Measurements from ENCODE around the gene CBARP.

Gene CBARP

GRCh38 chr19:1245494-1246264 lies 7.9 kb upstream of the CBARP start:
- TF ChIP-seq, protein P1, sequence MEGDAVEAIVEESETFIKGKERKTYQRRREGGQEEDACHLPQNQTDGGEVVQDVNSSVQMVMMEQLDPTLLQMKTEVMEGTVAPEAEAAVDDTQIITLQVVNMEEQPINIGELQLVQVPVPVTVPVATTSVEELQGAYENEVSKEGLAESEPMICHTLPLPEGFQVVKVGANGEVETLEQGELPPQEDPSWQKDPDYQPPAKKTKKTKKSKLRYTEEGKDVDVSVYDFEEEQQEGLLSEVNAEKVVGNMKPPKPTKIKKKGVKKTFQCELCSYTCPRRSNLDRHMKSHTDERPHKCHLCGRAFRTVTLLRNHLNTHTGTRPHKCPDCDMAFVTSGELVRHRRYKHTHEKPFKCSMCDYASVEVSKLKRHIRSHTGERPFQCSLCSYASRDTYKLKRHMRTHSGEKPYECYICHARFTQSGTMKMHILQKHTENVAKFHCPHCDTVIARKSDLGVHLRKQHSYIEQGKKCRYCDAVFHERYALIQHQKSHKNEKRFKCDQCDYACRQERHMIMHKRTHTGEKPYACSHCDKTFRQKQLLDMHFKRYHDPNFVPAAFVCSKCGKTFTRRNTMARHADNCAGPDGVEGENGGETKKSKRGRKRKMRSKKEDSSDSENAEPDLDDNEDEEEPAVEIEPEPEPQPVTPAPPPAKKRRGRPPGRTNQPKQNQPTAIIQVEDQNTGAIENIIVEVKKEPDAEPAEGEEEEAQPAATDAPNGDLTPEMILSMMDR (IDR thresholded peaks at IDR 0.05; ENCODE audit: low read depth, low read length, missing control alignments): no peak
- no peak for DNase-seq (ENCODE audit: low read depth)
- H3K4me3 ChIP-seq (ENCODE audit: low read depth, low read length): no peak overlapping the region

DNA sequence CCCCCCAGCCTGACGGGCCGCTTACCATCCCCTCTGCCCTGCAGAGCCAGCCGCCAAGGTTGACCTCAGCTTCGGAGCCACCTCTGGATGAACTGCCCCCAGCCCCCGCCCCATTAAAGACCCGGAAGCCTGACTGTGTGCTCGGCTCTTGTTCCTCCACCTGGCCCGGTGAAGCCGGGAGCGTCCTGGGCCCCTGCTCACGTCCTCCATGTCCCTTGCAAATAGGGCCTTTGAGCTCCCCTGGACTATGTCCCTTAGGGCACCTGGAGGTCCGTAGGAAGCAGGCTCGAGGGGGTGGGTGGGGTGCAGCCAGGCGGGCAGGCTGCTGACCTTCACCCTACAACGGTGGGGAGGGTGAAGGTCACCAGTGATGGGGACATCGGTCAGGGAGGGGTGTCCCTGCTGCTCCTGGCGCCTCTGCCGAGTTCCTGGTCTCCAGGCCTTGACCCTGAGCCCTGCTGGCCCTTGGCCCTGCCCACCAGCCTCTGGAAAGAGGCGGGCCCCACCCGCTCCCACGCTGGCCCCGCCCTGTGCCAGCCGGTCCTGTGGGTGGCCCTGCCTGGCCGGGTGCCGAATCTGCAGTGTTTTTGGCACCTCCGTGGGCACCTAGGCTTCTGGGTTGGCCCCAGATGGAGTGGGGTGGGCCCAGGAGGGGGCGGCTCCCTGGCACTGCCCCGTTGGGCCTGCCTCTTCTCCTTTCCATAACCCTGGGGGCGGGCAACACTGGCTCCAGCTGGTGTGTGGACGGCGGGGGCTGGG lies 7.1 kb upstream of the CBARP start:
- no peak for DNase-seq (ENCODE audit: low read depth)
- peak overlapping the region; percentile 40 for H3K4me3 ChIP-seq (ENCODE audit: low read depth, low read length)
- TF ChIP-seq, protein P1 (IDR thresholded peaks at IDR 0.05; ENCODE audit: low read depth, low read length, missing control alignments): no peak

DNA sequence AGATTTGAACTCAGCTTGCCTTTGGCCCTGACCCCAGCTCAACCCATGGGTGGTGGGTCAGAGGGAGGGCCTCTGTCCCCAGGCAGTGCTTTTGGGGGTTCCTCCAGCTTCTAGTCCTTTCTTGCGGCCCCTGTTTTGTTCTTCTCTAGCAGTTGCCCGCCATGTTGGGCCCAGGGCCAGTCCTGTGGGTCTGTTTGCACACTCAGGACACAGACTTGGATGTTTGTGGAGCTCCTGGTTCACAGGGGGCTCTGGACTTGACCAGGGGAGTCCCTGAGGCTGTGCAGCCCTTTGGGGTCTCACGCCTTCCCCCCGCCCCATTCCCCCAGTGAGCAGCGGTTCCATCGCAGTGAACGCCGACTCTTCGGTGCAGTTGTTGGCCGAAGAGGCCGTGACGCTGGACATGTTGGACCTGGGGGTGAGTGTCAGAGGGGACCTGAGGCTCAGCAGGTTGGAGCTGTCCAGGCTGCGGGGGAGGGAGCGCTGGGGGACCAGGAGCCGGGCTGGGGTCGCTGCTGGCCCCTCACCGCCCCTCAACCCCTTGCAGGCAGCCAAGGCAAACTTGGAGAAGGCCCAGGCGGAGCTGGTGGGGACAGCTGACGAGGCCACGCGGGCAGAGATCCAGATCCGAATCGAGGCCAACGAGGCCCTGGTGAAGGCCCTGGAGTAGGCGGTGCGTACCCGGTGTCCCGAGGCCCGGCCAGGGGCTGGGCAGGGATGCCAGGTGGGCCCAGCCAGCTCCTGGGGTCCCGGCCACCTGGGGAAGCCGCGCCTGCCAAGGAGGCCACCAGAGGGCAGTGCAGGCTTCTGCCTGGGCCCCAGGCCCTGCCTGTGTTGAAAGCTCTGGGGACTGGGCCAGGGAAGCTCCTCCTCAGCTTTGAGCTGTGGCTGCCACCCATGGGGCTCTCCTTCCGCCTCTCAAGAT lies 6.2 kb upstream of the CBARP start:
- peak overlapping the region; percentile 40 for H3K4me3 ChIP-seq (ENCODE audit: low read depth, low read length)
- TF ChIP-seq, protein P1 (IDR thresholded peaks at IDR 0.05; ENCODE audit: low read depth, low read length, missing control alignments): peak; percentile 97

GRCh38 chr19:1241417-1242095 lies 3.8 kb upstream of the CBARP start, which contains the start of gene ATP5F1D:
ATP5F1D (plus strand) TSS chr19:1241751; CDS start chr19:1241851, 100 bp downstream.
- peak; percentile 85 for DNase-seq (ENCODE audit: low read depth)
- TF ChIP-seq, protein P1 (IDR thresholded peaks at IDR 0.05; ENCODE audit: low read depth, low read length, missing control alignments): no peak
- peak within 1 kb of the TSS; percentile 92 for H3K4me3 ChIP-seq (ENCODE audit: low read depth, low read length)

More for the DNA sequence above, 6.2 kb upstream of the CBARP start:
- no peak for DNase-seq (ENCODE audit: low read depth)

- TF ChIP-seq, protein P1 (IDR thresholded peaks at IDR 0.05; ENCODE audit: low read depth, low read length, missing control alignments): no peak
- peak overlapping the region; percentile 92 for H3K4me3 ChIP-seq (ENCODE audit: low read depth, low read length)
- DNase-seq (ENCODE audit: low read depth): no peak
These were observed 3.1 kb upstream of the CBARP start for GRCh38 chr19:1240925-1241324.
